Activated T-helper 2 cell treated with anti-CD3 and anti-CD28 coated beads, Interferon-gamma antibody, Interleukin-2, Interleukin-4, amounts not matched to agents 10 μg/mL and 5 μg/mL and 100 μg/mL, durations not matched to agents 14 hours and 24 hours and 36 hours (primary cell): ENCODE measurements around the gene DDX55. TPM values are rescaled to one million over a fixed set of nuclear protein-coding genes. Genes with fewer than 3 reads are reported as not detected.

Experiments used
- DNase-seq: peaks from one replicate; pipeline ENCODE4 v3.0.0; 2021; ENCODE audit warnings: low spot score
- H3K27ac Mint-ChIP-seq: one replicate; pipeline ENCODE4 v1.8.0; 2021; ENCODE audit warnings: mixed read lengths
- H3K27me3 Mint-ChIP-seq: one replicate; pipeline ENCODE4 v1.8.0; 2021; ENCODE audit warnings: low read depth, mixed read lengths
- H3K36me3 Mint-ChIP-seq: one replicate; pipeline ENCODE4 v1.8.0; 2021; ENCODE audit warnings: low read depth, mixed read lengths
- H3K4me1 Mint-ChIP-seq: one replicate; pipeline ENCODE4 v1.8.0; 2021; ENCODE audit warnings: low read depth, mixed read lengths
- H3K4me3 Mint-ChIP-seq: one replicate; pipeline ENCODE4 v1.8.0; 2021; ENCODE audit warnings: low read depth, mild to moderate bottlenecking, moderate library complexity, mixed read lengths
- H3K9me3 Mint-ChIP-seq: one replicate; pipeline ENCODE4 v1.8.0; 2021; ENCODE audit warnings: mixed read lengths
- intact Hi-C: fragments of 100-400 bp; cut with micrococcal nuclease; formaldehyde crosslinking; loops from one replicate; pipeline ENCODE4 v1.15.1; 2023
- total RNA-seq: library from RNA; stranded (reverse); gene quantifications from 2 replicates; pipeline ENCODE4 v1.2.3, GENCODE V29; 2022

The DDX55 gene
- total RNA-seq, 1 donor from 2014 or later, result 60.0 TPM

DNA sequence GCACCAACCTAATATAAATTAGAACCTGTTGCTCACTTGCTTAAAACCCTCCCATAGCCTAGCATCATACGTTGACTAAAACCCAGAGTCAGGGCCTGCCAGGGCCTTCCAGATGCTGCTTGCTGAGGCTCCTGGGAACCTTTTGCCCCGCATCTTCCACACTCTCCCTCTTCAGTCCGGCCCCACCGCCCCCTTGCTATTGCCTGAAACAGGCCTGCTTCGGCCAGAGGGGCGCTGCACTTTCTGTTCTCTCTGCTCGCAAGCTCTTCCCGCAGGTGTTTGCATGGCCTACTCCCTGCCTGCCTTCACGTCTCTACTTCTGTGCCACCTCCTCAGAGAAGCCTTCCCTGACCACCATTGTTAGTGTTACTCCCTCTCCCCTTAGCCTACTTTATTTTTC is 55.3 kb downstream of the DDX55 start:
- DNase-seq, result no peak
- no peak overlapping the region for H3K4me3 Mint-ChIP-seq
- intact Hi-C loops, result no loop called here
- H3K4me1 Mint-ChIP-seq, result no peaks in the 10 kb centered on the region
- H3K9me3 Mint-ChIP-seq, result no peaks in the 10 kb centered on the region
- H3K27ac Mint-ChIP-seq, result peak overlapping the region; percentile 11
- no peaks in the 10 kb centered on the region for H3K27me3 Mint-ChIP-seq
- peaks cover 52% of the 10 kb centered on the region for H3K36me3 Mint-ChIP-seq

- Mint-ChIP-seq H3K27me3 (no peaks in the 10 kb centered on the region), H3K27ac (no peak overlapping the region), H3K9me3 (no peaks in the 10 kb centered on the region), H3K36me3 (peaks cover 45% of the 10 kb centered on the region), H3K4me1 (no peaks in the 10 kb centered on the region), H3K4me3 (no peak overlapping the region)
- no peak for DNase-seq
- intact Hi-C loops, result no loop called here
These were observed 58.3 kb downstream of the DDX55 start for GRCh38 chr12:123659996-123660727.

DNA sequence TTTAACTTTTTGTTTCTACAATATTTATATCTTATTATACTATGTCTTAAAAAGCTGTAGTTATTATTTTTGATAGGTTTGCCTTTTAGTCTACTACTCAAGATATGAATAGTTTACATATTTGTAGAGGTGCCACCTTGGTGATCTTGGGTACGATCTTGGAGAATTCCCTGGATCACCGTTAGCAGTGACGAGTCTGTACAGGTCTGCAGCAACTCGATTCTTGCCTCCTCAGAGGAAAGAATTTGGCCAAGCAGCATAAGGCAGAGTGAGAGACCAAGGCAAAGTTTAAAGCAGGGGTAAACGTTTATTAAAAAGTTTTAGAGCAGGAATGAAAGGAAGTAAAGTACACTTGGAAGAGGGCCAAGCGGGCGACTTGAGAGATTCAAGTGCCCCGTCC is 65.9 kb downstream of the DDX55 start:
- DNase-seq, result no peak
- Mint-ChIP-seq H3K9me3 (no peaks in the 10 kb centered on the region), H3K4me3 (no peak overlapping the region), H3K27ac (no peak overlapping the region), H3K4me1 (peaks cover 6% of the 10 kb centered on the region), H3K36me3 (peaks cover 13% of the 10 kb centered on the region), H3K27me3 (no peaks in the 10 kb centered on the region)
- intact Hi-C loops, result no loop called here

Other genes with a start within 250 kb of the DDX55 start
- gene SBNO1, start 237.3 kb upstream of the DDX55 start, total RNA-seq, result 51.1 and 52.2 TPM in 2 replicates
- 72.7 and 74.1 TPM in 2 replicates for gene KMT5A, start 218.0 kb upstream of the DDX55 start, total RNA-seq
- gene RILPL2, start 165.4 kb upstream of the DDX55 start, total RNA-seq, result 15.7 and 16.3 TPM in 2 replicates
- 27.1 and 36.4 TPM in 2 replicates for gene SNRNP35, start 144.0 kb upstream of the DDX55 start, total RNA-seq
- gene RILPL1, start 68.4 kb upstream of the DDX55 start, total RNA-seq, result 5.9 and 6.0 TPM in 2 replicates
- gene TMED2, start 17.5 kb upstream of the DDX55 start, total RNA-seq, result 213 and 221 TPM in 2 replicates
- gene EIF2B1, start 31.6 kb downstream of the DDX55 start, total RNA-seq, result 65.8 and 66.0 TPM in 2 replicates
- gene GTF2H3, start 31.7 kb downstream of the DDX55 start, total RNA-seq, result 53.2 and 65.4 TPM in 2 replicates
- gene TCTN2, start 69.0 kb downstream of the DDX55 start, total RNA-seq, result 3.0 and 3.3 TPM in 2 replicates
- gene ATP6V0A2, start 110.3 kb downstream of the DDX55 start, total RNA-seq, result 115 and 122 TPM in 2 replicates
- gene DNAH10, start 160.2 kb downstream of the DDX55 start, total RNA-seq, result 0.25 and 0.41 TPM in 2 replicates